NB4 (cell line): ENCODE measurements around the gene MAP3K5.

Source experiments
- MYC ChIP-seq: IDR thresholded peaks from 2 replicates; pipeline ENCODE4 v1.6.1; 2011; ENCODE audit warnings: low read depth, low read length
- POLR2A ChIP-seq: IDR thresholded peaks from 2 replicates; pipeline ENCODE4 v1.6.1; 2011; ENCODE audit warnings: mild to moderate bottlenecking; ENCODE audit not compliant: insufficient read length; ENCODE audit errors: extremely low read depth
- TF ChIP-seq, protein P1 (sequence below): IDR thresholded peaks from one replicate; pipeline ENCODE4 v1.5.1; 2012; ENCODE audit warnings: low read depth, low read length
- TF ChIP-seq, protein P2 (sequence below): IDR thresholded peaks from 2 replicates; pipeline ENCODE4 v1.6.1; 2011; ENCODE audit warnings: low read depth, low read length

DNA sequence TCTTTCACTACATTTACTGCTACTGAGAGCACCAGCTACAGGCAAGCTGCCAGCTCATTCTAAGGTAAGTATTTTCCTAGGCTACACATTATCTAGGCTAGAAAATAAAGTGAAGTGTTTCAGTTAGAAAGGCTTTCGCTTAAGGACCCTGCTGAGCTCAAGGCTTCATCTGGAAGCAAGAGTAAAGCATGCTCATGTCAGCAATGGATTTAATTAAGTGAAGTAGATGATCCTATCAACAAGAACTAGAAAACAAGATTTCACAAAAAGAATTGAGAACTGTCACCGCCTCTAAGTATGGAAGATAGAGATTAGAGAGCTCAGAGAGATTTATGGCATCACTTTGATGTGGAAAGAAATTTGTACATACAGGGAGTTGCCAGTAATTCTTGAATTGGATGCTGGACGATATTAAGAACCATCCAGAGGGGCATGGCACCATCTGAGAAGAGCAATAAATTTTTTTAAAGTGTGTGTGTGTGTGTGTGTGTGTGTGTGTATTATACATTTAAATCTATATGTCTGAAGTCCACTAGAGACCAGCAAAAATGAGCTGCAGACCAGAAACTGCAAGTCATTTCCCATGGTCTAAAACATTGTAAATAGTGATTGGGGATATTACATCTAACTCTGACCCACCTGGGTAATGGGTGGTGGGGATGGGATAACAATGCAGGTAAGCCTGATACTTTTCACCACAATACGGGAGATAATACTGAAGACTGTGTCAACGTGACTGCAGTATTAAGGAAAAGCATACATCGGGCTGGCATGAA lies 136.8 kb downstream of the MAP3K5 start:
- TF ChIP-seq, protein P1, sequence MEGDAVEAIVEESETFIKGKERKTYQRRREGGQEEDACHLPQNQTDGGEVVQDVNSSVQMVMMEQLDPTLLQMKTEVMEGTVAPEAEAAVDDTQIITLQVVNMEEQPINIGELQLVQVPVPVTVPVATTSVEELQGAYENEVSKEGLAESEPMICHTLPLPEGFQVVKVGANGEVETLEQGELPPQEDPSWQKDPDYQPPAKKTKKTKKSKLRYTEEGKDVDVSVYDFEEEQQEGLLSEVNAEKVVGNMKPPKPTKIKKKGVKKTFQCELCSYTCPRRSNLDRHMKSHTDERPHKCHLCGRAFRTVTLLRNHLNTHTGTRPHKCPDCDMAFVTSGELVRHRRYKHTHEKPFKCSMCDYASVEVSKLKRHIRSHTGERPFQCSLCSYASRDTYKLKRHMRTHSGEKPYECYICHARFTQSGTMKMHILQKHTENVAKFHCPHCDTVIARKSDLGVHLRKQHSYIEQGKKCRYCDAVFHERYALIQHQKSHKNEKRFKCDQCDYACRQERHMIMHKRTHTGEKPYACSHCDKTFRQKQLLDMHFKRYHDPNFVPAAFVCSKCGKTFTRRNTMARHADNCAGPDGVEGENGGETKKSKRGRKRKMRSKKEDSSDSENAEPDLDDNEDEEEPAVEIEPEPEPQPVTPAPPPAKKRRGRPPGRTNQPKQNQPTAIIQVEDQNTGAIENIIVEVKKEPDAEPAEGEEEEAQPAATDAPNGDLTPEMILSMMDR: no peak
- TF ChIP-seq, protein P2, sequence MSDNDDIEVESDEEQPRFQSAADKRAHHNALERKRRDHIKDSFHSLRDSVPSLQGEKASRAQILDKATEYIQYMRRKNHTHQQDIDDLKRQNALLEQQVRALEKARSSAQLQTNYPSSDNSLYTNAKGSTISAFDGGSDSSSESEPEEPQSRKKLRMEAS: no peak
- TF ChIP-seq MYC: no peak
- TF ChIP-seq POLR2A: no peak
